ENCODE results near the gene ENO4. TPM values are rescaled to one million over a fixed set of nuclear protein-coding genes. Genes with fewer than 3 reads are reported as not detected.

ENO4 gene
- total RNA-seq, 4 donors from 2014 or later, result 0.27 to 0.40 TPM; not detected in 2

DNA sequence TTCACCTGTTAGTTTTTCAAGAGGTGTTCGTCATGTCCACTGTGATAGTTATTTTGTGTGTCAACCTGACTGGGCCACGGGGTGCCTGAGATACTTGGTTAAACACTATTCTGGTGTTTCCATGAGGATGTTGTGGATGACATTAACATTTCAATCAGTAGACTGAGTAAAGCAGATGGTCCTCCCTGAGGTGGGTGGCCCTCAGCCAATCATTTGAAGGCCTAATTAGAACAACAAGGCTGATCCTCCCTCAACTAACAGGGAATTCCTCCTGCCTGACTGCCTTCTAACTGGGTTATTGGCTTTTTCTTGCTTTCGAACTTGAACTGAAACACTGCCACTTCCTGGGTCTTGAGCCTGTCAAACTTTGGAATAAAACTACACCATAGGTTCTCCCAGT lies 75.8 kb downstream of the ENO4 start:
- WGBS, 2 donors (ENCODE audit: low coverage in 1 of 2), result 73 to 94% methylated on average over 1 to 3 of the region's 3 CpGs
- Histone ChIP-seq H3K4me1 (no peaks in the 10 kb centered on the region), H3K4me3 (no peak overlapping the region), H3K9me3 (no peaks in the 10 kb centered on the region), H3K36me3 (peaks cover 0 to 9% (median 0%) of the 10 kb centered on the region in 4 donors), H3K27me3 (no peaks in the 10 kb centered on the region), H3K27ac (no peak overlapping the region)
- DNase-seq, result no peak
- in situ Hi-C loops (cut with MboI; ENCODE audit: low pct_ligation_motif_present in 1 of 4, low pct_unique_long_range_greater_than_20kb in 1 of 4, low sequenced_read_pairs in 3 of 4), result no loop called here
- intact Hi-C loops (cut with DNase I; ENCODE audit: low total_unique reads), result no loop called here
- TF ChIP-seq EP300 (IDR thresholded peaks at IDR 0.05; ENCODE audit: low read depth), result no peak
- TF ChIP-seq POLR2AphosphoS5 (IDR thresholded peaks at IDR 0.05), result no peak
- TF ChIP-seq, protein P1, sequence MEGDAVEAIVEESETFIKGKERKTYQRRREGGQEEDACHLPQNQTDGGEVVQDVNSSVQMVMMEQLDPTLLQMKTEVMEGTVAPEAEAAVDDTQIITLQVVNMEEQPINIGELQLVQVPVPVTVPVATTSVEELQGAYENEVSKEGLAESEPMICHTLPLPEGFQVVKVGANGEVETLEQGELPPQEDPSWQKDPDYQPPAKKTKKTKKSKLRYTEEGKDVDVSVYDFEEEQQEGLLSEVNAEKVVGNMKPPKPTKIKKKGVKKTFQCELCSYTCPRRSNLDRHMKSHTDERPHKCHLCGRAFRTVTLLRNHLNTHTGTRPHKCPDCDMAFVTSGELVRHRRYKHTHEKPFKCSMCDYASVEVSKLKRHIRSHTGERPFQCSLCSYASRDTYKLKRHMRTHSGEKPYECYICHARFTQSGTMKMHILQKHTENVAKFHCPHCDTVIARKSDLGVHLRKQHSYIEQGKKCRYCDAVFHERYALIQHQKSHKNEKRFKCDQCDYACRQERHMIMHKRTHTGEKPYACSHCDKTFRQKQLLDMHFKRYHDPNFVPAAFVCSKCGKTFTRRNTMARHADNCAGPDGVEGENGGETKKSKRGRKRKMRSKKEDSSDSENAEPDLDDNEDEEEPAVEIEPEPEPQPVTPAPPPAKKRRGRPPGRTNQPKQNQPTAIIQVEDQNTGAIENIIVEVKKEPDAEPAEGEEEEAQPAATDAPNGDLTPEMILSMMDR (IDR thresholded peaks at IDR 0.05), result no peak
- no peak for TF ChIP-seq POLR2A (IDR thresholded peaks at IDR 0.05)

DNA sequence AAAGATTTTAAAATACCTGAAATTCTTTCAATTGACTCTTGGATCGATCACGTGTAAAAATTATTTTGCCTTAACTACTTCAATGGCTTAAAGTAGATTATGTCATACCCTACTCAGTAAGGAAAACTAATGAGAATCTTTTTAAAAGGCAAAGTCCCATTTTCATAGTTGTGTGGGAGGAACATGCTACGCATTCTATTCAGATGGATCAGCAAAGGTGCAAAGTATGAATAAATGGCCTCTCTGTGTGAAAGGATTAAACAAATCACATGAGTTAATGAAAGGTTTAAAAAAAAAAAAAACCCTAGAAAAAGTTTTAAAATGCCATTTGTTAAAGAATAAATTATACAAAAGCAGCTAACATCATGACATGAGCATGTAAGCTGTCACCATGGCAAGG lies 77.1 kb downstream of the ENO4 start:
- Histone ChIP-seq H3K36me3 (peaks cover 0 to 9% (median 0%) of the 10 kb centered on the region in 4 donors), H3K27me3 (no peaks in the 10 kb centered on the region), H3K4me3 (no peak overlapping the region), H3K4me1 (no peaks in the 10 kb centered on the region), H3K27ac (no peak overlapping the region), H3K9me3 (no peaks in the 10 kb centered on the region)
- intact Hi-C loops (cut with DNase I; ENCODE audit: low total_unique reads) (no loop called here), in situ Hi-C loops (cut with MboI; ENCODE audit: low pct_ligation_motif_present in 1 of 4, low pct_unique_long_range_greater_than_20kb in 1 of 4, low sequenced_read_pairs in 3 of 4) (no loop called here)
- WGBS, 2 donors (ENCODE audit: low coverage in 1 of 2), result 94 to 97% methylated on average over 3 of the region's 3 CpGs
- no peak for TF ChIP-seq EP300 (IDR thresholded peaks at IDR 0.05; ENCODE audit: low read depth)
- TF ChIP-seq, protein P1 (IDR thresholded peaks at IDR 0.05), result no peak
- no peak for TF ChIP-seq POLR2AphosphoS5 (IDR thresholded peaks at IDR 0.05)
- no peak for TF ChIP-seq POLR2A (IDR thresholded peaks at IDR 0.05)
- no peak for DNase-seq

DNA sequence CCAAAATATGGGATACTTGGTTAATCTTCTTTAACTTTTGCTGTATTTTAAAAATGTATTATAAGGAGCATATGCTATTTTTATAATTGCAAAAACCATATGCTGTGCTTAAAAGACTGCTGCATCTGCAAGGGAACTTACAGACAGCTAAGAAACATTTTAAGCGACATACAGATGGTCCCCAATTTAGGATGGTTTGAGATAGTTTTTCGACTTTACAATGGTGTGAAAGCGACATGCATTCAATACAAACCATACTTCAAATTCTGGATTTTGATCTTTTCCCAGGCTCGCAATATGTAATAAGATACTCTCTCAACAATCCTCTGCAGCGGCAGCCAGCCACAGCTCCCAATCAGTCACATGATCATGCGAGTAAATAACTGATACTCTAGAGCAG lies 82.5 kb downstream of the ENO4 start:
- no peaks in the 10 kb centered on the region for H3K9me3 ChIP-seq
- H3K4me3 ChIP-seq, result no peak overlapping the region
- no peaks in the 10 kb centered on the region for H3K27me3 ChIP-seq
- intact Hi-C loops (cut with DNase I; ENCODE audit: low total_unique reads), result no loop called here
- WGBS, 2 donors (ENCODE audit: low coverage in 1 of 2), result 92 to 98% methylated on average over 5 to 6 of the region's 6 CpGs
- TF ChIP-seq POLR2A (IDR thresholded peaks at IDR 0.05) (no peak), POLR2AphosphoS5 (IDR thresholded peaks at IDR 0.05) (no peak), EP300 (IDR thresholded peaks at IDR 0.05; ENCODE audit: low read depth) (no peak)
- TF ChIP-seq, protein P1 (IDR thresholded peaks at IDR 0.05), result no peak
- no peak for DNase-seq
- H3K27ac ChIP-seq, result no peak overlapping the region
- H3K36me3 ChIP-seq, result peaks cover 0 to 9% (median 0%) of the 10 kb centered on the region in 4 donors
- in situ Hi-C loops (cut with MboI; ENCODE audit: low pct_ligation_motif_present in 1 of 4, low pct_unique_long_range_greater_than_20kb in 1 of 4, low sequenced_read_pairs in 3 of 4), result no loop called here
- no peaks in the 10 kb centered on the region for H3K4me1 ChIP-seq

Other genes with a start within 250 kb of the ENO4 start
- gene PNLIPRP2, start 228.5 kb upstream of the ENO4 start, total RNA-seq, result 1 to 10 TPM in 1 of 4 donors, under 1 TPM in 1, not detected in 2; 0.32 to 4.2 TPM
- 10 to 100 TPM in 1 of 4 donors, 1 to 10 TPM in 3; 6.4 to 52.3 (median 9.5) TPM for gene HSPA12A, start 106.9 kb upstream of the ENO4 start, total RNA-seq
- 10 to 100 TPM; 16.8 to 45.8 (median 20.4) TPM for gene SHTN1, start 155.7 kb downstream of the ENO4 start, total RNA-seq